GM21737 (cell line): Measurements from ENCODE around the gene KCNC1.

Experiments used
- ATAC-seq: cut with Tn5 transposase; IDR thresholded peaks from one replicate; pipeline ENCODE4 v1.9.1; 2021; ENCODE audit warnings: mild to moderate bottlenecking, moderate library complexity; ENCODE audit not compliant: unreplicated experiment

Gene KCNC1

DNA sequence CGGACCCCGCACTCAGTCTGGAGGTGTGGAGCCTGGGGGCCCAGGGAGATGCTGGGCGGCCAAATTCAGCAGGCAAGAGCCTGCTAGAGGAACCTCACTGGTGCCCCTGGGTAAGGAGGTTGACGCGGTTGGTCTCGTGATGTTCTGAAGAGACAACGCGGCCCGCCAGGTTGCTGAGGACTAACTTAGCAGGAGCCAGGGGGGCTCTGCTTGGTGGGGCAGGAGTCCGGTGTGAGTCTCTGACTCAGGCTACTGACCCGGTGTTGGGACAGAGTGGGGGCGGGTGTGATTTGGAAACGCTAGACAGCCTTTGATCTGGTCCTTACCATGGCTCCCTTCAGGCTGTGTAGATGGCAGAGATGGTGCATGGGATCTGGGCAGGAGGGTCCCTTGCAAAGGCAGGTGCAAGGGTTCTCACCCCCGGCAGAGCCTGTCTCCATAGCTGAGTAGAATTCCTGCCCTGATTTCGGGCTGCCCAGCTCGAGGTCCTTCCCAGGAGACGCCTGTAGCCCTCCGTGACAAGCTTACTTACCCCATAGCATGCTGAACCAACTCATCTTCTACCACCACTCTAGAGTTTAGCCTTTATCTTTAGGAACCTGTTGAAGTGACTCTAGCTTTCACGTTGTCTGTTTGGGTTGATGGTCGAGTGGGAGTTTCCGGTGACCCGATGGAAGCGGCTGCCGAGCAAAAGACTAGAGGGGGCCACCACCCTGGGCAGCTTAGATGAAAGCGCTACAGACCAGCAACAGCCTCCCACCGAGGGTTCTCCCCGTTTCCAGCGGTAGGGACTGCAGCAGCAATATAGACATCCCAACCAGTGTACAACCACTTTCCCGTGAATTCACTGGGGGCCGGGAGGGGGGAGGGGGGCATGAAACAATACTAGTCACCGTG lies 38.4 kb downstream of the KCNC1 start:
- no peak for ATAC-seq

GRCh38 chr11:17773674-17774073 lies 39.1 kb downstream of the KCNC1 start:
- no peak for ATAC-seq

DNA sequence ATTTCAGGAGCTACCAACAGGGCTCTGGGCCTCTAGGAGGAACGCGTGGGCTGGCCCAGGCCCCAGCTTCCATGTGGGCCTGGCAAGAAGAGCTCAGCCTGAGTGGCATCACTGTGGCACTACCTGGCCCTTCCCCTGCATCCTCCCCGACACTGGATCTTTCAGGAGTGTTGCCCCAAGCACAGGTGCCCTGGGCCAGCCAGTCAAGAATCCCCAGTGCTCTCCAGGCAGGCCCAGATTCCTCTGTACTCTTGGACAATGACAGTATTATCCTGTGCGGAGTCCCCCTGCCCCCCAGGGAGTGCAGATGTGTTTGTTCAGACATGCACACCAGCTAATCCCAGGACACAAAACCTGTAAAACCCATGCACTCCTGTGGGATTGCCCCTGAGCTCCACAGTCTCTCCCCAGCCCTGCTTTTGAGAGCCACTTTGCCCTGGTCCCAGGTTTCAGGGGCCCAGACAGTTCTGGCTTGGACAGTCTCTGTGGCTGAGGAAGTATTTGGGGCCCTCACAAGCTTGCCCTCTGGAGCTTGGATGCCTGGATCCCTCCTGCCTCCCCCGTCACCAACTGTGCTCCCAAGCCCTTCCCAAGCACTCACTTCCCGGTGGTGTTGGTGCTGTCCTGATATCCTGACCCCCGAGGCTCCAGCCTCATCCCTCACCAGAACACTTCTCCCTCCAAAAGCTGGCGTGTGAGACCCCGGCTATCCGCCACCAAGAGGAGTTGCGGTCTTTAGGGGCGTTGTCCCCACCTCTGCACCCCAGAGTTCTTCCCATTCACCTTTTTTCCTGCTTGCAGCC lies 39.9 kb downstream of the KCNC1 start:
- no peak for ATAC-seq

DNA sequence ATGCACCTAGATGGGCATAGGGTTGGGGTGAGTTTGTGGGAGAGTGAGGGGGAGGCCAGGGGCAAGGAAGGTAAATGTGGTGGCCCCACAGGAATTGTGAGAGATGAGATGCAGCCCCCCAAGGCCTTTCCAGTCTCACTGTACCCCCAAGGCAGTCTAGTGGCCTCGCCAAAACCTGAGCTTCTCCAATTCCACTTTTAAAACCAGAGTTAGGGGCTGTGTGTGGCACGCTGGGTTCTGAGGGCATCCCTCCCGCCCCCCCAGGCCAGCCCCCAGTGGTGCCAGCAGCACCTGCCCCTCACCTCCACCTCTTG lies 40.4 kb downstream of the KCNC1 start:
- no peak for ATAC-seq

DNA sequence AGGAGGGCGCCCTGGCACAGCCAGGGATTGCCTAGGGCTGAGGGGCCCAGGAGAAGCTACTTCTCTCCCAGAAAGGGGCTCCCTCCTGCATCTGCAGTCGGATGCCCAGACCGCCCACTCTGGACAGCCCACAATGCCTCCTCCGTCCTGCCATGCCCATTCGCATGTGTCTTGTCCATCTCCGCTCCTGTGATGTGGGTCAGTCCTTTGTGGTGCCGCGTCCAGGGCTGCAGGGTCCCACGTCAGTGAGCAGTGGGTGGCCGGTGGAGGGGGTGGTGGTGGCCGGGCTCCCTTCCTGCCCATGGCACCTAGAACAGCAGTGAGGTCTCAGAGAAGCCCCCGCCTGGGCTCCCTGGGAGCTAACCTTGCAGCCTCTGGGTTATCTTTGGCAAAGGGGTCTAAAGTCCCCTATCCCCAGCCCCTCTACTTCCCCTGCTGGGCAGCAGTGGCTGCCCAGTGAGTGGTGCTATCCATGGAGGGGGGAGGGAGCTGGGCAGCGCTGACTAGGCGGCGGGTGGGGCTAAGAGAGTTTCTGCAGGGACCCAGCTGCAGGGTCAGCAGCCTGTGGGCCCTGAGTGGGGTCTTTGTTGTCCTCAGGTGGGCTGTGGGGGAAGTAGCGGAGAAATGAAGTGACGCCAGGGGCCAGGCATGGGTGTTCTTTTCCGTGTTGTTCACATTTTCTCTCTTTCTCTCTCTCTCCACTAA lies 41.1 kb downstream of the KCNC1 start:
- no peak for ATAC-seq

- ATAC-seq: no peak
These were observed 41.8 kb downstream of the KCNC1 start for GRCh38 chr11:17776212-17776875.

GRCh38 chr11:17777086-17777737 lies 42.6 kb downstream of the KCNC1 start:
- no peak for ATAC-seq

DNA sequence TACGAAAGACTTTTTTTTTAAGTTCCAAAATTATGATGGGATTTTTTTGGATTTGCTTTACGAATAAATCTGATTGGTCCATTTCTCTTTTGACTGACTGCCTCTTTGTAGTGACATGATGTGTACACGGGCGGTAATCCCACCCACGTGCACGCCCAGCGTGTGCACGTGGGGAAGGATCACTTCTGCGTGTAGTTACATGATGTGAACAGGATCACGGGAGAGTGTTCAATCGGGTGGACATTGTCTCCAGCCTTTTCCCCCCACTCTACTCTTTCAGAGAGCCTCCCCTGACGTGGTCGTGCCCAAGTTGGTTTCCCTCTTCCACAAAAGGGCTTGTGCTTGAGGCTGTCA lies 43.1 kb downstream of the KCNC1 start:
- ATAC-seq: no peak

- ATAC-seq: no peak
These were observed 43.8 kb downstream of the KCNC1 start for GRCh38 chr11:17778352-17778751.

DNA sequence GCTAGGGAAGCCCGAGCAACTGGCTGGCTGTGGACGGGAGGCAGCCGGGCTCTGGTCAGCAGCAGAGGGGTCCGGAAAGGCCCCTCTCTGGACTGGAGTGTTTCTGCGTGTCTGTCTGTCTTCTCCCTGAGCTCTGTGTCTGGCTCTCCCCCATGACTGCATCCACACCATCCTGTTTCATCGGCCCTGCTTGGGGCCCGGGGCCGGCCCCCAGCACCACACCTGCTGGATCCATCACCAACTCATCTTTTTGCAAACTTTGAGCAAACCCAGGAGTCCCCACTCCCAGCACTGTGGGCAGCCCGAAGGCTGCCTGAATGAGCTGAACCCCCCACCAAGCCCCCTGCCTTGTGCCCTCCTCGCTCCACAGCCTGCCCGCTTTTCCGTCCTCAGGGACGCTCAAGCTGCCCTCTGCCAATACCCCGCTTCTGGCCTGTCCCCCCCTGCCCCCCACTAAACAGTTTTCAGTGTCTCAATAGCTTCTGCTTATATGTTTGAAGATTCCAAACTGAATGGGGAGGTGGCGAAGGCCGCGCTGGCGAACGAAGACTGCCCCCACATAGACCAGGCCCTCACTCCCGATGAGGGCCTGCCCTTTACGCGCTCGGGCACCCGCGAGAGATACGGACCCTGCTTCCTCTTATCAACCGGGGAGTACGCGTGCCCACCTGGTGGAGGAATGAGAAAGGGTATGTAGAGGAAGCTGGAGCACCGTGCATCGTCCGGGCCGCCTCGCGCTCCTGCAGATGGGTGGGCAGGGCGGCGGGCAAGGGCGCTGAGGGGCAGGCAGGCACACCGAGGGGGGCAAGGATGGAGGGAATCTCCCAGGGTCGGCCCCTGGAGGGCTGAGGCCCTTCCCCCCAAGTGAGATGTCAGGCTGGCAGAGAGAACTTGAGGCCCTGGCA lies 44.6 kb downstream of the KCNC1 start:
- ATAC-seq: no peak

- ATAC-seq: no peak
These were observed 45.4 kb downstream of the KCNC1 start for GRCh38 chr11:17779861-17780594.

- no peak for ATAC-seq
These were observed 46.1 kb downstream of the KCNC1 start for GRCh38 chr11:17780668-17781067.

- ATAC-seq: no peak
These were observed 46.6 kb downstream of the KCNC1 start for GRCh38 chr11:17781221-17781620.

GRCh38 chr11:17781626-17782025 lies 47.0 kb downstream of the KCNC1 start:
- ATAC-seq: no peak

GRCh38 chr11:17782145-17782544 lies 47.6 kb downstream of the KCNC1 start:
- no peak for ATAC-seq

- no peak for ATAC-seq
These were observed 48.2 kb downstream of the KCNC1 start for GRCh38 chr11:17782603-17783337.

GRCh38 chr11:17783878-17784277 lies 49.3 kb downstream of the KCNC1 start:
- ATAC-seq: no peak

- ATAC-seq: no peak
These were observed 52.4 kb downstream of the KCNC1 start for GRCh38 chr11:17786824-17787525.
